MM.1S (cell line): ENCODE data around the gene CXCL8.

Source experiments
- DNase-seq: peaks from one replicate; pipeline ENCODE4 v3.0.0-alpha.2; 2015
- H2AFZ ChIP-seq: fragments of 300-600 bp; sonication (generic); 2 replicates; pipeline ENCODE4 v1.6.0; 2016; ENCODE audit warnings: antibody characterized with exemption, low read length
- H3F3A ChIP-seq: fragments of 300-600 bp; sonication (generic); 2 replicates; pipeline ENCODE4 v1.6.1; 2016; ENCODE audit warnings: mild to moderate bottlenecking, antibody characterized with exemption, low read length, moderate library complexity, mixed read lengths; ENCODE audit not compliant: insufficient read depth
- H3K27ac ChIP-seq: fragments of 300-600 bp; sonication (generic); 2 replicates; pipeline ENCODE4 v1.5.1; 2016; ENCODE audit warnings: mild to moderate bottlenecking, low read length
- H3K27me3 ChIP-seq: fragments of 300-600 bp; sonication (generic); replicated peaks from 2 replicates; pipeline ENCODE4 v1.6.0; 2016; ENCODE audit warnings: low read length; ENCODE audit not compliant: insufficient read depth
- H3K36me3 ChIP-seq: fragments of 300-600 bp; sonication (generic); replicated peaks from 2 replicates; pipeline ENCODE4 v1.6.1; 2016; ENCODE audit warnings: mild to moderate bottlenecking, low read length, mixed read lengths; ENCODE audit not compliant: insufficient read depth
- H3K4me1 ChIP-seq: fragments of 300-600 bp; sonication (generic); 2 replicates; pipeline ENCODE4 v1.6.1; 2016; ENCODE audit warnings: low read length, mixed read lengths
- H3K4me2 ChIP-seq: fragments of 300-600 bp; sonication (generic); 2 replicates; pipeline ENCODE4 v1.6.0; 2016; ENCODE audit warnings: low read depth, low read length
- H3K4me3 ChIP-seq: fragments of 300-600 bp; sonication (generic); 2 replicates; pipeline ENCODE4 v1.5.1; 2016; ENCODE audit warnings: low read length, mixed read lengths
- H3K79me2 ChIP-seq: fragments of 300-600 bp; sonication (generic); 2 replicates; pipeline ENCODE4 v1.6.1; 2016; ENCODE audit warnings: mixed run types, low read length, mixed read lengths
- H3K9ac ChIP-seq: fragments of 300-600 bp; sonication (generic); 2 replicates; pipeline ENCODE4 v1.6.1; 2016; ENCODE audit warnings: low read length, mixed read lengths
- H3K9me2 ChIP-seq: fragments of 300-600 bp; sonication (generic); replicated peaks from 2 replicates; pipeline ENCODE4 v1.6.1; 2016; ENCODE audit warnings: mild to moderate bottlenecking, low read length, mixed read lengths; ENCODE audit not compliant: insufficient read depth
- H3K9me3 ChIP-seq: fragments of 300-600 bp; sonication (generic); replicated peaks from 2 replicates; pipeline ENCODE4 v1.6.1; 2016; ENCODE audit warnings: mild to moderate bottlenecking, low read length, mixed read lengths; ENCODE audit not compliant: insufficient read depth
- H4K20me1 ChIP-seq: fragments of 300-600 bp; sonication (generic); 2 replicates; pipeline ENCODE4 v1.6.1; 2016; ENCODE audit warnings: mild to moderate bottlenecking, low read length, moderate library complexity, mixed read lengths; ENCODE audit not compliant: insufficient read depth
- EZH2 ChIP-seq: fragments of 300-600 bp; sonication (generic); optimal IDR thresholded peaks from 2 replicates; pipeline ENCODE3; 2017; ENCODE audit warnings: low read depth, mild to moderate bottlenecking, antibody characterized with exemption, low read length, mixed read lengths
- EZH2phosphoT487 ChIP-seq: fragments of 300-600 bp; sonication (generic); IDR thresholded peaks from 2 replicates; pipeline ENCODE4 v1.6.1; 2018; ENCODE audit warnings: antibody characterized with exemption, low read length
- TF ChIP-seq, protein P1 (sequence below): fragments of 300-600 bp; sonication (generic); IDR thresholded peaks from 2 replicates; pipeline ENCODE4 v1.5.1; 2016; ENCODE audit warnings: antibody characterized with exemption, low read length, mixed read lengths

Gene CXCL8

DNA sequence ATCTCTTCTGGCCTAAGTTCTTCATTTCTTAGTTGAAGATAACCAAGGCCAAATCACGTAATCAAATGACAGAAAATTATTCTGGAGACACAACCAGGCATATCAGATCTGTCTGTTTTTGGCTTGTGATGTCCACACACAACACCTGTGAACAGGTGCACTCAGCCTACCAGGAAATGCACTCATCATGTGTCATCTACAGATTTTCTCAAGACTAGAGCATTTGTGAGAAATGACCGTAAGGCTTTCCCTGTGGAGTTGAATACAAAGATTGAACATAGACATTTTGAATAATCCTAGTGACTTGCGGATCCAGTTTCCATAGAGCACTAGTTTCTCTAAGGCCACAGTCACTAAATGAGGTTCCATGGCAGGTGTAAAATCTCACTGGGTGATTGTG, 26.7 kb upstream of the CXCL8 start:
- Histone ChIP-seq H4K20me1 (no peaks in the 10 kb centered on the region), H3F3A (no peaks in the 10 kb centered on the region), H3K9me3 (no peaks in the 10 kb centered on the region), H3K9me2 (no peaks in the 10 kb centered on the region), H3K27me3 (no peaks in the 10 kb centered on the region), H3K36me3 (no peaks in the 10 kb centered on the region), H3K4me2 (no peak overlapping the region), H3K79me2 (no peaks in the 10 kb centered on the region), H3K27ac (no peak overlapping the region), H3K4me3 (no peak overlapping the region), H2AFZ (no peak overlapping the region), H3K4me1 (peaks cover 4% of the 10 kb centered on the region; the same call in 1 of the 2 replicates), H3K9ac (no peak overlapping the region)
- TF ChIP-seq EZH2 (no peak), EZH2phosphoT487 (no peak)
- TF ChIP-seq, protein P1, sequence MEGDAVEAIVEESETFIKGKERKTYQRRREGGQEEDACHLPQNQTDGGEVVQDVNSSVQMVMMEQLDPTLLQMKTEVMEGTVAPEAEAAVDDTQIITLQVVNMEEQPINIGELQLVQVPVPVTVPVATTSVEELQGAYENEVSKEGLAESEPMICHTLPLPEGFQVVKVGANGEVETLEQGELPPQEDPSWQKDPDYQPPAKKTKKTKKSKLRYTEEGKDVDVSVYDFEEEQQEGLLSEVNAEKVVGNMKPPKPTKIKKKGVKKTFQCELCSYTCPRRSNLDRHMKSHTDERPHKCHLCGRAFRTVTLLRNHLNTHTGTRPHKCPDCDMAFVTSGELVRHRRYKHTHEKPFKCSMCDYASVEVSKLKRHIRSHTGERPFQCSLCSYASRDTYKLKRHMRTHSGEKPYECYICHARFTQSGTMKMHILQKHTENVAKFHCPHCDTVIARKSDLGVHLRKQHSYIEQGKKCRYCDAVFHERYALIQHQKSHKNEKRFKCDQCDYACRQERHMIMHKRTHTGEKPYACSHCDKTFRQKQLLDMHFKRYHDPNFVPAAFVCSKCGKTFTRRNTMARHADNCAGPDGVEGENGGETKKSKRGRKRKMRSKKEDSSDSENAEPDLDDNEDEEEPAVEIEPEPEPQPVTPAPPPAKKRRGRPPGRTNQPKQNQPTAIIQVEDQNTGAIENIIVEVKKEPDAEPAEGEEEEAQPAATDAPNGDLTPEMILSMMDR, result no peak
- DNase-seq, result no peak

DNA sequence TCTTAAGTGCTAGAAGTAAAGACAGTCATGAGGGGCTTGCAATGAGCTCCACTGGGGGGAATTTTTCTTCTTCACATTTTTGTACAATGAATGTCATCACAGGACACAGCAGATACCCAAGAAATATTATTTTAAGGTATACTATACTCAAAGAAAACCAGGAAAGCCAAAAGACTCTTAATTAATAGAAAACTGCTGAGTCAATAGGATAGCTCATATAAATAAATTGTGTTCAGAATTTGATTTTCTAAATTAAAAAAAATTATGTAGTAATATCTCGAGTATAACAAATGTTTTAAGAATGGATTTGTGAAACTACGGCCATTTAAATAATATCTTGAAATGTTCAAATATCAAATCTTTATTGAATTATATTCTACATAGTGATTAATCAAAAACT, 25.7 kb upstream of the CXCL8 start:
- no peaks in the 10 kb centered on the region for H3K36me3 ChIP-seq
- no peaks in the 10 kb centered on the region for H3F3A ChIP-seq
- no peaks in the 10 kb centered on the region for H4K20me1 ChIP-seq
- H3K9me3 ChIP-seq, result no peaks in the 10 kb centered on the region
- H3K79me2 ChIP-seq, result no peaks in the 10 kb centered on the region
- no peak for DNase-seq
- no peak overlapping the region for H3K27ac ChIP-seq
- no peak overlapping the region for H3K4me2 ChIP-seq
- H3K9me2 ChIP-seq, result no peaks in the 10 kb centered on the region
- peaks cover 8% of the 10 kb centered on the region; the same call in 1 of the 2 replicates for H3K4me1 ChIP-seq
- no peaks in the 10 kb centered on the region for H3K27me3 ChIP-seq
- no peak for TF ChIP-seq EZH2
- no peak for TF ChIP-seq EZH2phosphoT487
- TF ChIP-seq, protein P1, result no peak
- H3K4me3 ChIP-seq, result no peak overlapping the region
- no peak overlapping the region for H2AFZ ChIP-seq
- no peak overlapping the region for H3K9ac ChIP-seq

DNA sequence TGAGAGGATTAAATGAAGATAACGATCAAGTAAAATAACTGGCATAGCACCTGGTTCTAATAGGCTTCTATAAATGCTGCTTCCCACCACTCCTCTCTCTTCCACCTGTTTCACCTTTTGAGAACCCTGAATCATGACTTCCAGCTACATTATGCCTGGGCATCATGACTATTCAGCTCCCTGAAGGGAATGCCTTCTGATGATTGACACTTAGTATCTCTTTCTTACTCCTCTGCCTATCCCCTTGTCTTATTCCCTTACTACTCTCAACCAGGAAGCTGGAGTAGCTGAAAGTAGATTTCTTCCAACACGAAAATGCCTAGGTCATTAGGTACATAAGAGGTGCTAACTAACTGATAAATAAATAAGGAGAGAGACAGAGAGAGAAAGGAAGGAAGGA, 24.7 kb upstream of the CXCL8 start:
- DNase-seq, result no peak
- no peaks in the 10 kb centered on the region for H3F3A ChIP-seq
- H3K36me3 ChIP-seq, result no peaks in the 10 kb centered on the region
- no peaks in the 10 kb centered on the region for H3K9me3 ChIP-seq
- H3K27ac ChIP-seq, result no peak overlapping the region
- no peak overlapping the region for H3K9ac ChIP-seq
- no peaks in the 10 kb centered on the region for H3K27me3 ChIP-seq
- TF ChIP-seq, protein P1, result no peak
- TF ChIP-seq EZH2 (no peak), EZH2phosphoT487 (no peak)
- H3K4me3 ChIP-seq, result no peak overlapping the region
- peaks cover 8% of the 10 kb centered on the region; the same call in 1 of the 2 replicates for H3K4me1 ChIP-seq
- no peak overlapping the region for H2AFZ ChIP-seq
- H3K9me2 ChIP-seq, result no peaks in the 10 kb centered on the region
- H3K79me2 ChIP-seq, result no peaks in the 10 kb centered on the region
- no peaks in the 10 kb centered on the region for H4K20me1 ChIP-seq
- H3K4me2 ChIP-seq, result no peak overlapping the region
